Cortex of kidney (tissue), 1 donor: ENCODE data around the gene SORT1.
A peak's percentile ranks its signal among the peaks of the same experiment; 100 is the strongest.
"Not testable (repeated sequence)": the region's sequence is repeated elsewhere in the genome, so short reads cannot be mapped to it uniquely, and the experiment has no call there.

ENCODE experiments used
- DNase-seq: peaks from one replicate; lab custom pipeline; 2025; lab: John Stamatoyannopoulos, UW

Gene SORT1

GRCh38 chr1:109397581-109398342 lies at the start of gene SORT1:
Gene SORT1 (minus strand): TSS chr1:109397918. CDS start chr1:109397892, 26 bp downstream.
- DNase-seq: no peak

DNA sequence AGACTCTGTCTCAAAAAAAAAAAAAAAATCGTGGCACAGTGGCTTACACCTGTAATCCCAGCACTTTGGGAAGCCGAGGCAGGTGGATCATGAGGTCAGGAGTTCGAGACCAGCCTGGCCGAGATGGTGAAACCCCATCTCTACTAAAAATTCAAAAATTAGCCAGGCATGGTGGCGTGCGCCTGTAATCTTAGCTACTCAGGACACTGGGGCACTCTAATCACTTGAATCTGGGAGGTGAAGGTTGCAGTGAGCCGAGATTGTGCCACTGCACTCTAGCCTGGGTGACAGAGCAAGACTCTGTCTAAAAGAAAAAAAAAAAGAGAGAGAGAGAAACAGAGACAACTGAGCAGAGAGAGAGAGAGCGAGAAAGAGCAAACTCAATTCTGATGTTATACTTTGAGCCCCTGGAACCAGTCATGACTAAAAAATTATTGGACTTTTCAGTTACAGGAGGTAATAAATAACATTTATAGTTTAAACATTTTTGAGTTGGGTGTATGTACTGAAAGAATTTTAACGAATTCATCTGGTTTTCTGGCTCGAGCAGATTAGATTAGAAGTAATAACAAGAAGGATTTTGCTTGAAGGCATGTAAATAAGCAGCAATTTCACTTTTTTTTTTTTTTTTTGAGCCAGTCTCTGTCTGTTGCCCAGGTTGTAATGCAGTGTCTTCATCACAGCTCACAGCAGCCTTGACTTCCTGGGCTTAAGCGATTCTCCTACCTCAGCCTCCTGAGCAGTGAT lies 48.4 kb upstream of the SORT1 start:
- DNase-seq: not testable (repeated sequence)

DNA sequence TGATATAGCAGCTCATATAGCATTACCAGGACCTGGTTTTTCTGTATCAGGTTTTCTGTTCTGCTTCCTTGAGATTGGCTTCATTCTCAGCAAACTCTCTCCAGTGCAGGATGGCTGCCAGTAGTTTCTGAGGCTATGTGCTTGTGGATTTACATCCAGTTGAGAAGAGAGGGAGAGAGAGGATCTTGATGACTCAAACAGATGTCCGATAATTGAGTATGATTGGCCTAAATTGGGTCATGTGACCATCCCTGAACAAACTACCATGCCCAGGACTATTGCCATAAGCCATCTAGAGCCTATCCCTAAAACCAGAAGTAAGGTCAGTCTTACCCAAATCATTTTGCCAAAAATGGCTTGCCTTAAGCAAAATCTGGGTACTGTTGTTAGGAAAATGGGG lies 46.6 kb upstream of the SORT1 start:
- DNase-seq: no peak

GRCh38 chr1:109443476-109443875 lies 45.8 kb upstream of the SORT1 start:
- DNase-seq: no peak

DNA sequence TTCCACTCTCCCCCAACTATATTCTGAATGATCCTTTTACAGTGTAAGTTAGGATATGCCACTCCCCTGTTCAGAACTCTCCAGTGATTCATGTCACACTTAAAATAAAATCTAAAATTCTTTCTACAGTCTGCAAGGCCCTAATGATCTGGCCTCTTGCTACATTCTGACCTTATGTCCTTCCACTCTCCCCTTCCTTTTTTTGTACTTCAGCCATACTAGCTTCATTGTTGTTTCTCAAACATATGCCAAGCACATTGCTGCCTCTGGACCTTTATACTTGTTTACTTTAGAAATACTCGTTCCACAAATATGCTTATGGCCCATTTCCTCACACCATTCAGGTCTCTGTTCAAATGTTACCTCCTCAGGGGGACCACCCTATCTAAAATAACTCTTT lies 43.4 kb upstream of the SORT1 start:
- DNase-seq: no peak

GRCh38 chr1:109438798-109439297 lies 41.1 kb upstream of the SORT1 start:
- no peak for DNase-seq

DNA sequence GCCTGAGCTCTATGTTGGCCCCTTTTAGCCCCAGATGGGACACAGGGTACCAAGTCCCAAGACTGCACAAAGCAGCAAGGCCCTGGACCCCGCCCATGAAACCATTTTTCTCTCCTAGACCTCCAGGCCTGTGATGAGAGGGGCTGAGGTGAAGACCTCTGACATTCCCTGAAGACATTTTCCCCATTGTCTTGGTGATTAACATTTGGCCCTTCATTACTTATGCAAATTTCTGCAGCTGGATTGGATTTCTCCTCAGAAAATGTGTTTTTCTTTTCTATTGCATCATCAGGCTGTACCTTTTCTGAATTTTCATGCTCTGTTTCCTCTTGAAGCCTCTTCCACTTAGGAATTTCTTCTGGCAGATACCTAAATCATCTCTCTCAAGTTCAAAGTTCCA lies 36.8 kb upstream of the SORT1 start:
- no peak for DNase-seq

- no peak for DNase-seq
These were observed 35.6 kb upstream of the SORT1 start for GRCh38 chr1:109433322-109433721.

DNA sequence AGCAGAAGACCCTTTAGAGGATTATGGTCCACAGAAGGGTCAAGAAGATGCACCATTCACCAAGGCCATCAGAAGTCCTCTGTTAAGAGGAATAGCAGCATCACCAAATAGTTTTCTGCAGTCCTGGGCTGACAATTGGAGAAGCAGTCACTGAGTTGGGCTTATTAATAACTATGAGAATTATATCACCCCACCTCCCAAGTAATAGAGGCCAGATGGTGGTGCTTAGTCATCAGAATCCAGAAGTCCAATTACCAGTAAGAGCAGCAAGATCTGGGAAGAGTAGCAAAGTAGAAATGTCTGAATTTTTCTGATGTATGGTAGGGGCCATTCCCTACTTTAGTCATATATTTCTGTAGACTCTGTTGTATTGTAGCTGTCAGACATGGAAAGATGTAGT lies 34.6 kb upstream of the SORT1 start:
- DNase-seq: no peak

- DNase-seq: no peak
These were observed 29.4 kb upstream of the SORT1 start for GRCh38 chr1:109427171-109427467.

GRCh38 chr1:109426281-109427170 lies 28.8 kb upstream of the SORT1 start, which contains the start of gene PSMA5:
Gene PSMA5 (minus strand): TSS chr1:109426448. CDS start chr1:109426330, 118 bp downstream.
- peak; percentile 27 for DNase-seq

- DNase-seq: no peak
These were observed 27.9 kb upstream of the SORT1 start for GRCh38 chr1:109425391-109426280.

GRCh38 chr1:109423498-109423897 lies 25.8 kb upstream of the SORT1 start:
- no peak for DNase-seq

GRCh38 chr1:109412551-109412950 lies 14.8 kb upstream of the SORT1 start:
- no peak for DNase-seq

- DNase-seq: no peak
These were observed 7.1 kb upstream of the SORT1 start for GRCh38 chr1:109404838-109405237.

- DNase-seq: no peak
These were observed 4.3 kb upstream of the SORT1 start for GRCh38 chr1:109402025-109402424.

- no peak for DNase-seq
These were observed 2.4 kb upstream of the SORT1 start for GRCh38 chr1:109400035-109400655.

DNA sequence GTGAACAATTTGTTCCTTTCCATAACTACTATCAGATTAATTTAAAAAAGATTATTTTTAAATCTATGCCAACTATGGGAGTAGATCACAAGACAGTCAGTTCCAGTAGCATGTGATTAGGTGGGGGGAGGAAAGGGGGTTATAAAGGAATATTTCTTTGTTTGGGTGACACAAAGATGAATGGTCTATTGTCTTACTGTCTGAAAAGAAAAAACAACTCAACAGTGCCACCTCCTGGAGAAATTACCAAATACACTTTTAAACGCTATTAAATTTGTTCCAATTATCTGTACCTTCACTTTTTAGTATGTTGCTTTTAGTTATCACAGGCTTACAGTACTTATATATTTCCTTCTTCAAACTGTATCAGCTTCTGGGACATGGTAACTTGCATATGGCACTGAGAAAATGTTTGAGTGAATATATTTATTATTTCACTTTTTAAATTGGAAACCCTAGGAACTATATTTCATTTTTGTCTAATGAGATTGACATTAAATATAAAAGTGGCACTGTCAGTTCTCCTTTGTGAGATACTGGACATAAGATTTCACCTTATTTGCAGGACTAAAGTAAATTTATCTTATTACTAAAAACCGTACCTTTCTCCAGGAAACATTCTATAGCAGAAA lies 1.7 kb upstream of the SORT1 start:
- DNase-seq: no peak

DNA sequence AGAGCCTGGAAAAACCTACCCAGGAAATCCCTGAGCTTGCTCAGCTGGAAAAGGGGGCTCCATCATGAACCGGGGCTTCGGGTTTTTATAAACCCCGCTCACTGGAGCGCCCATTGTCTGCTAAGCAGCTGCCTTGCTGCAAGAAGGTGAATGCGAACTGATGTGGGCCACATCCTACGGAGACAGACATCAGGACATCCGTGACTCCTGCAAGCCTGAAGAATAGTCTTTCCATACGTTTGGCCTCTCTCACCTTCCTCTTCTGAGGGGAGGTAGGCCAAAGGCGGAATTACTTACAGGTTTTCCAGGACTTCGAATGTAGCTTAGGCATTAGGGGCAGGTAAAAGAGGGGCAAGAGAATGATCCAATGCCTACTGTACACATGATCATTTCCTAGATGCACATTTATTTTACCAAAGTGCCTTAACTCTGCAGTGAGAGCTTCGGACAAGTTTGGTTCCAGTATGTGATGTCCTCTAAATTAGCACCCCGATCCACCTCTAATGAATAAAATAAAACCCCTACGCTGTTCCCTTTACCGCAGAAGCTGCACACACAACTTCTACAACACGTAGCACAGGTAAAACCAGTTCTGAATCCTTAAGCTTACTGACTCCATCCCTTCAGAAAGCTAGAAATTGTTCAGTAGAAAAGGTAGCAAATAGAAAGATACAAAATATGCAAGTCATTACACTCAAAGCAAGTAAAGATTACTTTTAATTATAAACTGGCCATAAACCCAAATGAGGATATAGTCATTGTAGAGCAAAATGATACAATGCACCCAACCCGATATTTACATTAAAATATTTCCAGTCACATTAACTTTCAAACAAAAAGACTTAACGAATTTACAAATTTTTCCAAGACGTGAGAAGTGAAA lies 866 bp upstream of the SORT1 start:
- DNase-seq: no peak
